ENCODE data around the gene MED7. TPM values are rescaled to one million over a fixed set of nuclear protein-coding genes. Genes with fewer than 3 reads are reported as not detected.

The MED7 gene
- total and polyA plus RNA-seq, 10 of the 15 experiments (the other 5 are each of a cell fraction or from before 2014, with no cell fraction given) = 9.3 to 47.7 (median 22.7) TPM

DNA sequence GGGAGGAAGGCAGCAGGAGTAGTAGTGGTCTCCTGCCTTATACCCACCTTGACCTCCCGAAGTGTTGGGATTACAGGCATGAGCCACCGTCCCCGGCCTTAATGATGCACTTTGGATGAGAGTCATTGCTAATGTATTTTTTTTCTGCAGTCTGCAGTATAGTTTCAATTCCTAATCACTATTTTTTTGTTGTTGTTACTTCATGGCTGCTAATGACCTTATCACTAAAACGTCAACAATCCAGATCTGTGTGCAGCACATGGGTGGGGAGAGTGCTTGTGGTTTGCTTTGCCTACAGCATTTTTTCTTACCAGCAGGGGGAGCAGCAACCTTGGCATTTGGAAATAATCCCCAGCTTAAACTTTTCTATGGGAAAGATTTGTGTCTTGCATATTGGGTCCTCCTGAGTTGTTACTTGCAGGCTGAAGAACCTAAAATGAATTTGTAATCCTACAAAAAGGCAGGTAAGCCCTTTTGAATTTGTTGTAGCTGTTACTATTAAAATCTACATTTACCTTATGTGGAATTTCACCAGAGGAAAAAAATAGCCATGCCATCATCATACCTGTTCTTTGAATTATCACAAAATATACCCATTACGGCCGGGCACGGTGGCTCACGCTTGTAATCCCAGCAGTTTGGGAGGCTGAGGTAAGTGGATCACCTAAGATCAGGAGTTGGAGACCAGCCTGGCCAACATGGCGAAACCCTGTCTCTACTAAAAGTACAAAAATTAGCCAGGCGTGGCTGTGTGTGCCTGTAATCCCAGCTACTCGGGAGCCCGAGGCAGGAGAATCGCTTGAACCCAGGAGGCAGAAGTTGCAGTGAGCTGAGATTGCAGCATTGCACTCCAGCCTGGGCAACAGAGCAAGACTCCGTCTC, 6.3 kb upstream of the MED7 start (continued):
- TF ChIP-seq, protein P1, sequence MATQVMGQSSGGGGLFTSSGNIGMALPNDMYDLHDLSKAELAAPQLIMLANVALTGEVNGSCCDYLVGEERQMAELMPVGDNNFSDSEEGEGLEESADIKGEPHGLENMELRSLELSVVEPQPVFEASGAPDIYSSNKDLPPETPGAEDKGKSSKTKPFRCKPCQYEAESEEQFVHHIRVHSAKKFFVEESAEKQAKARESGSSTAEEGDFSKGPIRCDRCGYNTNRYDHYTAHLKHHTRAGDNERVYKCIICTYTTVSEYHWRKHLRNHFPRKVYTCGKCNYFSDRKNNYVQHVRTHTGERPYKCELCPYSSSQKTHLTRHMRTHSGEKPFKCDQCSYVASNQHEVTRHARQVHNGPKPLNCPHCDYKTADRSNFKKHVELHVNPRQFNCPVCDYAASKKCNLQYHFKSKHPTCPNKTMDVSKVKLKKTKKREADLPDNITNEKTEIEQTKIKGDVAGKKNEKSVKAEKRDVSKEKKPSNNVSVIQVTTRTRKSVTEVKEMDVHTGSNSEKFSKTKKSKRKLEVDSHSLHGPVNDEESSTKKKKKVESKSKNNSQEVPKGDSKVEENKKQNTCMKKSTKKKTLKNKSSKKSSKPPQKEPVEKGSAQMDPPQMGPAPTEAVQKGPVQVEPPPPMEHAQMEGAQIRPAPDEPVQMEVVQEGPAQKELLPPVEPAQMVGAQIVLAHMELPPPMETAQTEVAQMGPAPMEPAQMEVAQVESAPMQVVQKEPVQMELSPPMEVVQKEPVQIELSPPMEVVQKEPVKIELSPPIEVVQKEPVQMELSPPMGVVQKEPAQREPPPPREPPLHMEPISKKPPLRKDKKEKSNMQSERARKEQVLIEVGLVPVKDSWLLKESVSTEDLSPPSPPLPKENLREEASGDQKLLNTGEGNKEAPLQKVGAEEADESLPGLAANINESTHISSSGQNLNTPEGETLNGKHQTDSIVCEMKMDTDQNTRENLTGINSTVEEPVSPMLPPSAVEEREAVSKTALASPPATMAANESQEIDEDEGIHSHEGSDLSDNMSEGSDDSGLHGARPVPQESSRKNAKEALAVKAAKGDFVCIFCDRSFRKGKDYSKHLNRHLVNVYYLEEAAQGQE (IDR thresholded peaks at IDR 0.05; ENCODE audit: low read depth, low read length) = no peak
- TF ChIP-seq FOXM1 (IDR thresholded peaks at IDR 0.05; ENCODE audit: low read depth, low read length) (no peak), NFIC (IDR thresholded peaks at IDR 0.05; ENCODE audit: low read depth, low read length) (no peak), ZBTB33 (IDR thresholded peaks at IDR 0.05) (no peak), ATF3 (IDR thresholded peaks at IDR 0.05; ENCODE audit: borderline replicate concordance, extremely low read depth, low read depth, low read length) (no peak), YY1 (IDR thresholded peaks at IDR 0.05; ENCODE audit: low read depth, low read length) (peak; percentile 55; the same call in 1 of the 2 replicates), RFX5 (IDR thresholded peaks at IDR 0.05; ENCODE audit: low read depth, low read length) (no peak), EZH2 (IDR thresholded peaks at IDR 0.05; ENCODE audit: borderline replicate concordance, control insufficient read depth, low read depth, low read length) (no peak), JUND (IDR thresholded peaks at IDR 0.05; ENCODE audit: low read depth, low read length) (no peak), KAT2A (conservative IDR thresholded peaks at IDR 0.05; ENCODE audit: control insufficient read depth, low read depth, low read length) (no peak), POLR2AphosphoS5 (IDR thresholded peaks at IDR 0.05; ENCODE audit: low read length) (no peak), MEF2A (IDR thresholded peaks at IDR 0.05; ENCODE audit: insufficient read depth, low read depth, low read length) (0 out of 2 replicates have a peak, but pooled peaks have one; percentile 38), RUNX3 (IDR thresholded peaks at IDR 0.05; ENCODE audit: low read length) (peak; percentile 94), NBN (IDR thresholded peaks at IDR 0.05) (0 out of 2 replicates have a peak, but pooled peaks have one; percentile 28), BCLAF1 (IDR thresholded peaks at IDR 0.05) (no peak)
- TF ChIP-seq, protein P2, sequence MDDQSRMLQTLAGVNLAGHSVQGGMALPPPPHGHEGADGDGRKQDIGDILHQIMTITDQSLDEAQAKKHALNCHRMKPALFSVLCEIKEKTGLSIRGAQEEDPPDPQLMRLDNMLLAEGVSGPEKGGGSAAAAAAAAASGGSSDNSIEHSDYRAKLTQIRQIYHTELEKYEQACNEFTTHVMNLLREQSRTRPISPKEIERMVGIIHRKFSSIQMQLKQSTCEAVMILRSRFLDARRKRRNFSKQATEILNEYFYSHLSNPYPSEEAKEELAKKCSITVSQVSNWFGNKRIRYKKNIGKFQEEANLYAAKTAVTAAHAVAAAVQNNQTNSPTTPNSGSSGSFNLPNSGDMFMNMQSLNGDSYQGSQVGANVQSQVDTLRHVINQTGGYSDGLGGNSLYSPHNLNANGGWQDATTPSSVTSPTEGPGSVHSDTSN (IDR thresholded peaks at IDR 0.05; ENCODE audit: insufficient replicate concordance, low read depth, low read length) = no peak
- TF ChIP-seq, protein P3, sequence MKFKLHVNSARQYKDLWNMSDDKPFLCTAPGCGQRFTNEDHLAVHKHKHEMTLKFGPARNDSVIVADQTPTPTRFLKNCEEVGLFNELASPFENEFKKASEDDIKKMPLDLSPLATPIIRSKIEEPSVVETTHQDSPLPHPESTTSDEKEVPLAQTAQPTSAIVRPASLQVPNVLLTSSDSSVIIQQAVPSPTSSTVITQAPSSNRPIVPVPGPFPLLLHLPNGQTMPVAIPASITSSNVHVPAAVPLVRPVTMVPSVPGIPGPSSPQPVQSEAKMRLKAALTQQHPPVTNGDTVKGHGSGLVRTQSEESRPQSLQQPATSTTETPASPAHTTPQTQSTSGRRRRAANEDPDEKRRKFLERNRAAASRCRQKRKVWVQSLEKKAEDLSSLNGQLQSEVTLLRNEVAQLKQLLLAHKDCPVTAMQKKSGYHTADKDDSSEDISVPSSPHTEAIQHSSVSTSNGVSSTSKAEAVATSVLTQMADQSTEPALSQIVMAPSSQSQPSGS (IDR thresholded peaks at IDR 0.05; ENCODE audit: low read length) = no peak

Measured in GM12878 (cell line).